Psoas muscle (tissue), 8 donors: Measurements from ENCODE around the gene POLR2H. TPM values are rescaled to one million over a fixed set of nuclear protein-coding genes. Genes with fewer than 3 reads are reported as not detected.

Source experiments
- ATAC-seq, 4 donors: fragments of 200-7000 bp; cut with Tn5 transposase; one replicate each; pipeline ENCODE4 v1.9.1; 2020; ENCODE audit warnings: moderate library complexity in 3 of 4, mild to moderate bottlenecking in 2 of 4
- DNase-seq, 2 donors: peaks; one replicate each; pipeline ENCODE4 v3.0.0-alpha.2; 2020
- H3K27ac ChIP-seq: fragments of 200-600 bp; one replicate; pipeline ENCODE4 v1.8.0; 2022
- H3K27me3 ChIP-seq, 3 donors: fragments of 200-600 bp in 1 of 3; one replicate each; pipeline versions ENCODE4 v1.6.1 to v1.8.0; 2013 to 2022; ENCODE audit warnings: low read length in 2 of 3, mild to moderate bottlenecking in 2 of 3, moderate library complexity in 1 of 3; ENCODE audit not compliant: insufficient read depth in 3 of 3
- H3K36me3 ChIP-seq, 2 donors: fragments of 200-600 bp in 1 of 2; one replicate each; pipeline versions ENCODE4 v1.6.1 to v1.8.0; 2013 to 2022; ENCODE audit warnings: low read depth in 1 of 2, mild to moderate bottlenecking in 1 of 2, moderate library complexity in 1 of 2; ENCODE audit not compliant: insufficient read depth in 1 of 2
- H3K4me1 ChIP-seq: fragments of 200-600 bp; one replicate; pipeline ENCODE4 v1.8.0; 2022
- H3K4me3 ChIP-seq: fragments of 200-600 bp; one replicate; pipeline ENCODE4 v1.8.0; 2022; ENCODE audit warnings: mild to moderate bottlenecking
- H3K9me3 ChIP-seq: fragments of 200-600 bp; one replicate; pipeline ENCODE4 v1.8.0; 2022
- CTCF ChIP-seq: fragments of 200-600 bp; IDR thresholded peaks from one replicate; pipeline ENCODE4 v1.8.0; 2022; ENCODE audit warnings: antibody characterized with exemption
- WGBS, 3 donors: extraction: QIAGEN DNeasy Blood & Tissue Kit; methylation state at CpG; one replicate each; pipeline versions ENCODE4 v1.1.6 to v1.1.7; 2013; 5-methylcytosine and 5-hydroxymethylcytosine counted together
- intact Hi-C, 2 donors: fragments of 100-400 bp; cut with DNase I; formaldehyde crosslinking; loops; one replicate each; pipeline versions ENCODE4 v1.11.0 to v1.14.2; 2022
- polyA plus RNA-seq, 3 donors: library from polyadenylated mRNA; stranded (reverse); fragments of 200-250 nt; gene quantifications; one replicate each; pipeline ENCODE4 v1.2.3, GENCODE V29; 2013
- total RNA-seq, 4 donors: library from RNA; stranded (reverse); fragmentation: NEBNext Ultra II Directional in 2 of 4; extraction: Animal tissue kit (Norgen Biotek cat#: 25700) in 2 of 4; gene quantifications; one replicate each; pipeline versions ENCODE4 v1.2.1 to v1.2.4, GENCODE V29; 2021 to 2023
- donor health status: healthy with polysubstance abuse.
- donor health status: DM: no; HTN: no; CAD: no; lungs with moderate emphysema.
- donor health status: Bipolar disorder and iron deficiency.
- donor health status: healthy.
- donor health status: DM: yes; HTN: yes; CAD: no.
- donor health status: DM: no; HTN: no; CAD: no.
- donor health status: DM: no; HTN: no; CAD: no.
- donor health status: DM: yes; HTN: yes; CAD: no.

The POLR2H gene
- total and polyA plus RNA-seq, 7 donors = 21.2 to 117 (median 33.2) TPM

DNA sequence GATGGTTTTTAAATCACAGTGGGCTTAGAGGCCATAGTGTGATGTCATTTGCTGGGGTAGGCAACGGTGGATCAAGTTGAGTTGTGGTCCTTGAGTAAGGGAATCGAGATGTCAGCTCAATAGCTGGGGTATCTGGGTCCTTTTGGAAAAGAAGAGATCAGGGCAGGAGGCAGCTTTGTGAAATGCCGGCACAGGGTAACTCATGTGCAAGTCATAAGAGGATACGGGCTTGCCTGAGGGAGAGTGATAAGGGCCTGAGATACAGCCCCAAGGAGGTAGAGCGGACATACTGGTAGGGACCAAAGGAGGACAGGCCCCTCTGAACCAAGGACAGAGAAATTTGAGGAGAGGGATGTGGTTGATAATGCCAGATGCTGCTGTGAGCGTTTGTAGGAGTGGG lies 28.3 kb upstream of the POLR2H start:
- Histone ChIP-seq H3K4me3 (no peak overlapping the region), H3K4me1 (peaks cover 40% of the 10 kb centered on the region), H3K27me3 (no peaks in the 10 kb centered on the region), H3K9me3 (no peaks in the 10 kb centered on the region), H3K27ac (peak overlapping the region; percentile 90), H3K36me3 (peaks cover 5 to 72% of the 10 kb centered on the region in 2 donors)
- no peak for TF ChIP-seq CTCF
- DNase-seq (no peak), ATAC-seq (no peak)
- intact Hi-C loops = loop anchor here in 1 of 2 donors (1.0 kb wide), 1 partner anchor 9 kb away; no protein-coding TSS in a partner anchor
- 83 to 90% (median 88%) methylated on average over 6 of the region's 6 CpGs for WGBS, 3 donors

- no peak overlapping the region for H3K4me3 ChIP-seq
- ATAC-seq (no peak), DNase-seq (peak in 1 of 2 donors; percentile 41)
- H3K36me3 ChIP-seq = peaks cover 5 to 67% of the 10 kb centered on the region in 2 donors
- H3K4me1 ChIP-seq = peaks cover 46% of the 10 kb centered on the region
- intact Hi-C loops = loop anchor here in 1 of 2 donors (1.0 kb wide), 1 partner anchor 9 kb away; no protein-coding TSS in a partner anchor
- H3K27me3 ChIP-seq = no peaks in the 10 kb centered on the region
- peak overlapping the region; percentile 90 for H3K27ac ChIP-seq
- H3K9me3 ChIP-seq = no peaks in the 10 kb centered on the region
- WGBS, 3 donors = 74 to 92% (median 75%) methylated on average over 3 of the region's 3 CpGs
- no peak for TF ChIP-seq CTCF
Observed at GRCh38 chr3:184333700-184334099, 27.8 kb upstream of the POLR2H start.

GRCh38 chr3:184334470-184335158 lies 26.9 kb upstream of the POLR2H start:
- Histone ChIP-seq H3K9me3 (no peaks in the 10 kb centered on the region), H3K36me3 (peaks cover 0 to 58% of the 10 kb centered on the region in 2 donors), H3K27ac (peak overlapping the region; percentile 90), H3K4me3 (no peak overlapping the region), H3K4me1 (peaks cover 55% of the 10 kb centered on the region), H3K27me3 (no peaks in the 10 kb centered on the region)
- DNase-seq = peak; percentile 8 to 74
- 67 to 82% (median 72%) methylated on average over 15 of the region's 15 CpGs for WGBS, 3 donors
- TF ChIP-seq CTCF = no peak
- ATAC-seq = peak; percentile 15 to 48 (median 32)
- intact Hi-C loops = no loop called here

DNA sequence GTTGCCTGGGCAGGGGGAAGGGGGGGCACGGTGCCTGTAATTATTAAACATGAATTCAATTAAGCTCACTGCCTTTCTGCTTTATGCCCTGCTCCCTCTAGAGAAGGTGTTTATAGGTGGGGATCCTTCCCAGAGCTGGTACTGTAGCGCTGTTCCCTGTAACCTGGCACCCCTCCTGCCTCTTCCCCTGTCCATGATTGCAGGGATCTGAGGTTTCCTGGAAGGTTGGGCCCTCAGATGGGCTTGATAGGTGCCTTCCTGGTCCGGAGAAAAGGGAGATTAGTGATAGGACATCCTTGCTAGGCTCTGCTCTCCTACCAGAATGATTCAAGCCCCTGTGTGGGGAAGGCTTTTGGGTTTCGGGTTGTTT lies 26.2 kb upstream of the POLR2H start:
- Histone ChIP-seq H3K27me3 (no peaks in the 10 kb centered on the region), H3K27ac (peak overlapping the region; percentile 90), H3K9me3 (no peaks in the 10 kb centered on the region), H3K36me3 (peaks cover 0 to 51% of the 10 kb centered on the region in 2 donors), H3K4me1 (peaks cover 58% of the 10 kb centered on the region), H3K4me3 (peak overlapping the region; percentile 79)
- 41 to 65% (median 50%) methylated on average over 4 of the region's 4 CpGs for WGBS, 3 donors
- intact Hi-C loops = no loop called here
- DNase-seq (peak in 1 of 2 donors; percentile 46), ATAC-seq (no peak)
- no peak for TF ChIP-seq CTCF
